Brain pericyte (primary cell): Measurements from ENCODE around the gene ALK.

Source experiments
- DNase-seq: peaks from one replicate; pipeline ENCODE4 v3.0.0-alpha.2; 2012; ENCODE audit warnings: low read depth, low spot score

Gene ALK

DNA sequence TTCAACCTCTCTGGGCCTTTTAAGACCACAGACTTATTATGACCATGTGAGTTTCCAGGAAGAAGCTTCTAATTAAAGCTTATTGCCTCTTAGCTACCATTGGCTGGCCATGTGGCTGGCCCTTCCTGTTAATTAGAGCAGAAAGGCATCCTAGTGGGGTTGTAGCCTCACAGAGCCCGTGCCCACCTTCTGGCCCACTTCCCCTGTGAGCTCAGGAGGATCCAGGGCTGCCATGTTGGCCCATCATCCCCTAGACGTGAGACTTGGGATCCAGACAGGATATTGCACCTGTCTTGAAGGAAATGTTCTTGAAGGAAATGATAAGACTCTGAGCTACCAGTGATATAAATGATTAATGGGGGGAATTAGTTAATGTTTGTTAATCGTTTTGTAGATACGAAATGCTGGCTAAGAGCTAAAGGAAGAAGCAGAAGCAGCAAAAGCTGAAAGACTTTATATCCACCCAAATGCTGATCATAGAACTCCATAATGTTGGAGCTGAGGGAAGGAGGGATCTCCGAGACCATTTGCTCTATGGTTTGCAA lies 550.7 kb downstream of the ALK start:
- DNase-seq = no peak

DNA sequence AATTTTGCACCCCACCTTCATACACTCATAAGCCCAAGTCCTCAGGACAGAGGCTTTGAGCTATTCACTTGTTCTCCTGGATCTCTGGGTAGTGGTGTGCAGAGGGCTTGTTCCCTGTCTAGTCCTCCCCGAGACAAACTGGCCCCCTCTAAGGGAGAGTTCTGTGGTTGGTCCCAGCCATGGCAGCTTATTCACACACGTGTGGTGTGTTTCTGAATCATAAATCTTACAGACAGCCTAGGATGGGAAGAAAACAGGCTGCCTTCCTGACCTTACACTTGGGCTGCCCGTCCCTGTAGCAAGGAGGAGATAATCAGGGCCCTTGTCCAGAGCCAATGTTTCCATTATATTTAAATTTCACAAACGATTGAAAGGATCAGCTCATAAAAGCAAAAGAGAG lies 551.2 kb downstream of the ALK start:
- no peak for DNase-seq

DNA sequence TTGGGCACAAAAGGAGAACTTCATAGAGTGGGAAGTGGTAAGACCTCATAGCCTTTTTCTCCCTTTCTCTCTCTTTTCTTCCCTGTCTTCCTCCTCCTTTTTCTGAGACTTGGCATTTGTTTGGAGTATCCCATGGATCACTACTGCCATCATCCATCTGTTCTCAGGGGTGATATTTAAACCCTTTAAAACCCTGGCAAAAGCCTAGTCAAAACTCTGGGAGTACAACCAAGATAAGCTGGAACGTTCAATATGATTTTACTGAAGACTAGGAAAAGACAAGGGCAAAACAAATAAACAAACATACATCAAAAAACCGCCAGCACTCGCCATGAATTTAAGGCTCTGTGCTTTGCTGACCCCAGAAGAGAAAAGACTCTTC lies 552.7 kb downstream of the ALK start:
- DNase-seq = no peak

DNA sequence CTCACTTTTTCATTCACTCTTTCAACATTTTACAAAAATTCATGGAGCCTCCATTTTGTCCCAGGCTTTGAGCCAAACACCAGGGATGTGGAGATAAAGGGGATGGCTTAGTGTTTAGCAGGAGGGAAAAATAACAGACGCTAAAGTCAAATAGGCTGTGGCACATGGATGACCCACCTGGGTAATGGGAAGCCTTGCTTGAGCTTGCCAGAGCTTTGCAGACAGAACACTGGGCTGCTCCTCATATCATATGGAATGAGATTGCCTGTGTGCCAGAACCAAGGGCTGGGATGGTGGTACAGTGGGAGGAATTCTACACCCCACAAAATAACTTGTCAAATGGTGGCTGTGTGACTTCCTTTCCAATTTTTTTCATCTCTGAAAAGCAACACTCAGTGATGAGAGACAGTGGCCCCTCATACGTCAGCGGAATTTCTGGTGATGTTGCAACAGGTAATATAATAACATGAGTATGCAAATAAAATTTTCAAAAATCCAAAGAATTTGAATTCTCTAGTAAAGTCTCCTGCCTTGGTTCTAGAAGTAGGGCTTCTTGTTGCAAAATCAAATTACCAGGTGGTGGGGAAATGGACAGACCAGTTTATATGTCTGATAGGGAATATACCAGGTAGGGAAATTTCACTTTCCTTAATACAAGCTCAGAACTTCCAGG lies 553.3 kb downstream of the ALK start:
- DNase-seq = no peak

DNA sequence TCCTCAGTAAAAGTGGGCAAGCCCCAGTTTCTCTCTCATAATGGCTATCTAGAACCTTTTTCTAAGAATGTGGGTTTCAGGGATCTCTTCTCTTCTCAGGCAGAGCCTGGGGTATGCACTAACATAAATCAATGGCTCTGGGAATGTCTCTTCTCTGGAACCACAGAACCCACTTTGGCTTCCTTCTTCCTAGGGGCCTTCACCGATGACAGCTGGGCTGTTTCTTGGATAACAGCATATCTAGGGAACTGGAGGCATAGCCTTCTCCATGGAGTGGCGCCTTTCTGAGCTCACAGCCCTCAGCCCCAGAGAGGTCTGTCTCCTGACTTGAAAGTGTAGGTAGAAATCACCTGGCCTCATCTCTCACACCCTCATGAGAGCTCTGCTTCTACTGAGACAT lies 558.3 kb downstream of the ALK start:
- no peak for DNase-seq

DNA sequence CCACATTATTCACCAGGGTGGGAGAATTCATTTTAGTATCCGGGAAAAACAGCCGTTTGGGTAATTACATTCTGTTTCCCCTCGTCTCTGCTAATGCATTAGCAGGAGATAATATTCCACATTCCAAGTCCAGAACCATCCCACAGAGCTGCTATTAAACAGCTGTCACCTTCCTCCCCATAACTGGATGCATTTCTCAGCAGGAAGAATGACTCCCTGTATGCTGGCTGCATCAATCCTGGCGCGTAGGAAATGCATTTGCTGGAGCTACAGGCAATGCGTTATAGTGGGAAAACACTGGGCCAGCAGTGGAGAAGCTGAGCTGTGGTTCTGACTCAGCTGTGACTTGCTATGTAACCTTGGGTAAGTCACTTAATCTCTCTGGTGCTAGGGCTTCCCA lies 560.2 kb downstream of the ALK start:
- DNase-seq = no peak

DNA sequence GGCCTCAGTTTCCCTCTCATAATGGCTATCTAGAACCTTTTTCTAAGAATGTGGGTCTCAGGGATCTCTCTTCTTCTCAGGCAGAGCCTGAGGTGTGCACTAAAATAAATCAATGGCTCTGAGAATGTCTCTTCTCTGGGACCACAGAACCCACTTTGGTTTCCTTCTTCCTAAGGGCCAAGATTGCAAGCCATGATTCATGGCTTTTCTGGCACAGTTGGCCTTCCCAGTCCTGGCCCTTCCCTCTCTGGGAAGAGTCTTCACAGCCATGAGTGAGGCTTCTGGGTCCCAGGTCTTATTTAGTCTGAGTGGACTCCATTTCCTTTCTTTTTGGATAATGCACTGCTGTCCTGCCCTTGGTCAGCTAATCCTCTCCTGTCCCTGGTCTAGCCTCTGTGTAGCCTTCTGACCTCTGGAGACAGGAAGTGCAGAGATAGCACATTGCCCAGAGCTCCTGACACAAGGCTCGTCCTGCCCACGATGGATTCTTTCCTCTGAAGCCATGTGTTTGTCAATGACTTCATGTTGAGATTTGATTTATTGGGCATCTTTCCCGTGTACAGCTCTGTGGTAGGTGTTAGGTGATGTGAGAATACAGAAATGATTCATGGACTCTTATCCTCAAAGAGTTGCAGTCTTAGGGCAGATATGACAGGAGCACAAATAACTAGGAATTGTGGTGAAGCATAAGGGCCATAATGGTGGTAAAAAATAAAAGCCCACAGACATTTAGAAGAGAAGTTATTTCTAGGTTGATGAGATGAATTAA lies 561.2 kb downstream of the ALK start:
- DNase-seq = no peak

DNA sequence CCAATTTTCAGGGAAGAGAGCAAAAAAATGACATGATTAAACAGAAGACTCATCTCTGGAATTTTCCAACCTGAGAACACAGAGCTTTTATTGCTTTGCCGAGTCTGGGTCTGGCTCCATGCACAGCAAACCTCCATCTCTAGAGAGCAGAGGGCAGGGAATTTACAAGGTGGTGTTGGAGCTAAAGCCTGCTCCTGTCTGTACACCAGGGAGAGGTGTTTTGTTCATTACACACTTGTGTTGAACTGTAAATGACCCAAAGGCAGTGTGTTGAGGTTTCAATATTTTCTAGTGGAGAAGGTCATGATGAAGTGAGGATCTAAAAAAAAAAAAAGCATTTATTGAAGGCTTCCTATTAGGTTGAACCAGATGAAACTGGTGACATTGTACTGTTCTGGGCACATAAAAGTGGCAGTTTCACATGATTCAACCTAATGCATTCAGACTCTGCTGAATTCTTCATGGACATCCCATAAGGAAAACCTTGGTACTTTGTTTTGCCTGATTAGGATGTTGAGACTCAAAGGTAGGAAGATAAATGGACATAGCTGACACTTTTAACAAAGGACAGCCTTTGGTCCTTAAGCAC lies 567.9 kb downstream of the ALK start:
- no peak for DNase-seq

DNA sequence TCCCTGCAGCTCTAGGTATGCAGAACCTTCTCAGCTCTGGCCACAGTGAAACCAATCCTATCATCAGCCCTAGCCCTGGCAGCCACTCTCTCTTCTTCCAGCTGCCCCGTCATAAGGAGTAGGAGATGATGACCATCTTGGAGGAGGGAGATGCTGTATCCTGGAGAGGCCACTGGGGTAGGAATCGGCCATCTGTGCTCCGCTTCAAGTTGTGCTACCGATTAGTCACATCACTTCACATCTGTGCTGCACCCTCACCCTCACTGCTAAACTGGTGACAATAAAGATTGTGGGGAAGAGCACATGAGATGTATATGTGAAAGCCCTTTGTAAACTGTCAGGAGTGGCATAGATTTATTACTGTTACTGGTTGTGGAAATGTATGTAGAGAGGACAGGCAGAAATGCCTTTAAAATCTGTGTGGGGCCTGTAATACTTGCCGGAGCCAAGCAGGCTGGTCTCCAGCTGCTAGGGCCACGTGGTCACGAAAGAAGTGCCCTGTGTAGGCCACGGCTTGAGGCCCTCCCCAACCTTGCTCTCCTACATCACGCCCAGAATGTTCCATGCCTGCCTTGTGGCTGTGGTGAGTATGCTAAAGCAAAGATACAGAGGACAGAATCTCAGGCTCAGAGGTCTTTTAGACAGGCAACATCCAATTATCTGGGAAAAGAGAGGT lies 569.3 kb downstream of the ALK start:
- DNase-seq = no peak

DNA sequence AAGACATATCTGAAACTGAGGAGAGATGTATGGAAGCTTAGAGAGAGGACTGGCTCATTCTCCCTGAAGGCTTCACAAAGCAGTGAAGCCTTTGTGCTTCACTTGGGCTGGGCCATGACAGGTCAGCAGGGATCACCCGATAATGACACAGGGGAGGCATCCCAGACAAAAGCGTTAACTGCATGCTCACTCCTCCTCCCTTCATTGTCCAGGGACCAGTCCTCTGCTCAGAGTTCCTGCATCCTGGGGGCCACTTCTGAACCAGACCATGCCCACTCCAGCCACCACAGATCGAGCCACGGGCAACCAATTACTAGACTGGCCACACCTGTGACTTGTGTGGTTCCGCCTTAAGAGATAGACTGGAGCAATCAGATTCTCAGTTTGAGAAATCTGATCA lies 570.1 kb downstream of the ALK start:
- DNase-seq = no peak

DNA sequence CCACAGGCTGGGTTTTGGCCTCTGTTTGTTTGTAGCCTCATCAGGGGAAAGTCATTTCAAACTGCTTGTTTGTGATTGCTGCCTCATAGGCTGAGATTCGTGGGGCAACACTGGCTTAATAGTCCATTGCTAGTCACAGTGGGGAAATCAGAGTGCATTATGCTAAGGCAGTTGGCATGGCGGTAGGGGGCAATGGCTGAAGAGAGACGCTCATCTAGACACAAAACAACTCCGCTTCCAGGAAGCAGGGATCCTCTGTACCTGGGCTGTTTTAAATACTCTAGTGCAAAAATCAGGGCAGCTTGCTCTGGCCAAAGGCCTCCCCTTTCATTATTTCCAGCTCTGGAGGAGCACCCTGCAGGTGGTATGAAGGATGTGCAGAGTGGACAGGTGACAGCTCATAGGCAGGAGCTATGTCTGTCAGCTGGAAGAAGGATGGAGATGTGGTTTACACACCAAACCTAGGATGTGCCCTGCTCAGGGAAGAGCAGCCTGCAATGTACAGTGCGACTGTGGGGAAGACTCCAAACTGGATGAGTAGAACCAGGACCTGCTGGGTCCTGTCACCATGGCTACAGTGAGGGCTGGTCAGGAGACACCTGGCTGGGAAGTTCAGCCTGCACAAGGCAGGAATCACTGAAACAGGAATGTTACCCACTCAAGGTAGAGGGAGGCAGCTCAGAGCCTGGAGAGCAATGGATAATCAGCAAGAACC lies 571.9 kb downstream of the ALK start:
- no peak for DNase-seq

DNA sequence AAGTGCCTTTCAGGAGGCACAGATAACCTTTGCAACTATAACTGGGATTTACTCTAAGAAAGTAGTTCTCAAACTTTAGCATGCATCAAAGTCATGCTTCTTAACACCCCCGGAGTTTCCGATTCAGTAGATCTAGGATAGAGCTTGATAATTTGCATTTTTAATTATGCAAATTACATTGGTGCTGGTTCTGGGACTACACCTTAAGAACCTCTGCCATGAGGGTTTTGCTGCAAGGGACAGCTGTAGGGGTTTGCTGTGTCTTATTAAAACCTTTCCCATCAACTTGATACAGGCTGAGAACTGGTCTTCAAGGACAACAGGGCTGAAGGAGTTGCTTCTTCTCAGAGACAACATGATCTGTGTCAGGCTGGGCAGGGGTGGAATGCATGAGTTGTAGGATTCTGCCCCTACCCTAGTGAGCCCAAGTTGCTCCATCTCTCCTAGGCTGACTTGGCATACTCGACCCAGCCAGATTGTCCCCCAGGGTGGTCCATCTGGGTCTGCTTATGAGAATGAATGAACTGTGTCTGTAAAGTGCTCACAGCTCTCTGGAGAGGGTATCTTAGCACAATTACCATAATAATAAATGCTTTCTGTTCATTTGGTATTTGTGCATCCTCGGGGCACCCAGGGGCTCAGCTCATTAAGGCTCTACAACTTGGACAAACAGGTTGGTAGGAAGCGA lies 573.5 kb downstream of the ALK start:
- DNase-seq = no peak

DNA sequence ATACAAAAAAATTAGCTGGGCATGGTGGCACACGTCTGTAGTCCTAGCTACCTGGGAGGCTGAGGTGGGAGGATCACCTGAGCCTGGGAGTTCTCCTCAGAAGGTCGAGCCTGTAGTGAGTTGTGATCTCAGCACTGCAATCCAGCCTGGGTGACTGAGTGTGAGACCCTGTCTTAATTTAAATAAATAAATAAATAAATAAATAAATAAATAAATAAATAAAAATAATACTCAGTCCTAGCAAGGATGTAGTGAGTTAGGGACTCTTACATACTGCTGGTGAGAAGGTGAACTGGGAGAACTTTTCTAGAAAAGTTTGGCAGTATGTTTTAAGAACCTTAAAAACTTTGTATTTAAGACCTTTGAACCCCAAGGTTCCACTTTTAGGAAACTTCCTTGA lies 576.1 kb downstream of the ALK start:
- DNase-seq = no peak

DNA sequence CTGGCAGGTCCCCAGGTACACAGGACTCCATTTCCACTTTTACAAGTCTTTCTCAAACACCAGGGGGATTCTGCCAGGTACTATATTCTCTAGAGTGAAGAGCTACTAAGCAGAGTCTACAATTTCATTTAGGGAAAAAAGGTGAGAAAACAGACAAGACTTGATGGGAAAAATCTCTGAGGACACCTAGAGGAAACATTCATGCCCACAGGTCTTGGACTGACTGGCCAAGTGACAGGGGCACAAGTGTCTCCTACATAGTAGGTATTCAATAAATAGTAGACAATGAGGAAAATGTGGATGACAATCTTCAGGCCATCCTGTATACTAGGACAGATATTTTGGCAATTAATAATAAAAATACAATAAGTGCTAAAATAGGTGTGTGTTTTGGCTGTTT lies 577.6 kb downstream of the ALK start:
- DNase-seq = no peak

DNA sequence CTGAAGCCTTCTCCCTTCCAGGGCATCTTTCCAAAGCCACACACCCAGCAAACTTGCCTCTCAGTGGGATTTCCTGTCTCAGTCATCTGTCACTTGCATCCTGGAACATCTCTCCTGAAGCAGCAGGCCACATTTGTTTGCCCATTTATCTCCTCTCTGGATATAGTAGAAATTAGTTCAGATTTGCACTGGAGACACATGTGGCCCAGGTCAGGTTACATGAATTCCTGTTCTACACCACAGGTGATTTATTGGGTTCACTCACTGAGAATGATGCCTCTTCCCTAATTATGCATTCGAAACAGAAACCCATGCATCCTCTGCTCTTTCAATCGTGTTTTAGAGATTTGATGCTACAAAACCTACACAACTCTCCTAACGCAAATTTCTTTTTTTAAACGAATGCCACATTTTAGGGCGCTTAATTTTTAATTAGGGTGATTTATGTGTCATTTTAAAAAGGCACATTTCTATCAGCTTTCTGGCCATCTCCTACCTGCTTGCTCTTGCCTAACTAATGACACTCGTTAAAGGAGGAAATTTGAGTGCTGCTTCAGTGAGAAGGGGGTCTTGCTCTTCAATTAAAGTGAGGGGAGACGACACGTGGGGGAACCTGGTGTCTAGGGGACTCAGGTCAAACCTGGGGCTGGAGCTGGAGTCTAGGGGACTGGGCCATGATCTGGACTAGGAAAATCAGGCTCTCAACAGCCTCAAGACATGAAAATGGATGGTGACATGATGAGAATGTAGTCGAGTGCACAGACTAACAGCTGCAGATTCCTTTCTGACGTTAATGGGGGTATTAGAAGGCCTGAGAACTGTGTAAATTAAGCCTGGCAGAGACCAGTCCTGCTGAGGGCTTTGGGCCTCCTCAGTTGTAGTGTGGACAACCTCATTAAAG lies 584.8 kb downstream of the ALK start:
- no peak for DNase-seq

DNA sequence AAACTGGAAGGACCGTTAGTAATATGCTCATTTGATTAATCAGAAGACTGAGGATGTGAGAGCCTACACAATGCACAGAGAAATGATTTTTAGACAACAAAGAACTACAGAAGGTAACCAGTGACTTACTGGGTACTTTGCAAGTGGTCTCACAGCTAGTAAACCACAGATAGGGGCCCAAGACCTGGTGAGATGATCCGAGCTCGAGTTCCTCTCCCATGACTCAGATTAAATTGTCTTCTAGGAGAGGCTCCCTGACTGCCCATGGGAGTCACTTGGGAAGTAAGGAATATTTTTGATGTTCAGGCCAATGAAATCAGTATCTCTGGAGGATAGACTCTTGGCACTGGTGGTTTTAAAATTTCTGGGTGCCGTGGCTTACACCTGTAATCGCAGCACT lies 586.0 kb downstream of the ALK start:
- no peak for DNase-seq

DNA sequence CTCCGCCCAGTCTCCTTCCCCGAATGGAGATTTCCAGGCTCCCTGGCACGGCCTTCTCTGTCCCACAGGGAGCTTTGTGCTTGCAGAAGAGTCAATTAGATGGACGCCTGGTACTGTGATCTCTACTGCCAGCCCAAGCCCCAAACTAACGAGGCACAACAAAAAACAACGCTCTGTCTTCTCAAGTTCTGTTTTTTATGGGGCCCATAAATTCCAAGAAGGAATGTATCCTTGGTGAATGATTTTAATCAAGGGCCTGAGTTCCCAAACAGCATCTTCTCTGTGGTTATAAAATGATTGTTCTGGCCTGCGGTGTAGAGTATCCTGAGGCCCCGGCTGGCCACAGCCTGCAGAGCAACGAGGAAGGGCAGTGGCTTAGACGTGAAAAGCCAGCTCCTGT lies 586.7 kb downstream of the ALK start:
- no peak for DNase-seq

DNA sequence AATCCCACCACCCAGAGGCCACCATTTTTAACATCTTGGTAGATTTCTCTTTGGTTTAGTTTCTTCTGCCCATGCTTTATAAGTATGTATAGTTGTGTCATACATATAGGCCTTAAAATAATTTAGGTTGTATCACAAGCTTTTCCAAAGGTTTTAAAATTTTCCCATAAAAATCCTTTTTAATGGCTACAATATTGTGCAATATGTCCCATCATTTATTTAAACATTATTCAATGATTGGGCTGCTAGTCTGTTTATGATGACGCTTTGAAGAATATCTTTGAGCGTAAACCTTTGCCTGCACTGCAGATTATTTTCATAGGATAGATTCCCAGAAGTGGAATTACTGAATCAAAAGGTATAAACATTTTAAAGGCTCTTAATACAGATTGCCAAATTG lies 588.8 kb downstream of the ALK start:
- no peak for DNase-seq

DNA sequence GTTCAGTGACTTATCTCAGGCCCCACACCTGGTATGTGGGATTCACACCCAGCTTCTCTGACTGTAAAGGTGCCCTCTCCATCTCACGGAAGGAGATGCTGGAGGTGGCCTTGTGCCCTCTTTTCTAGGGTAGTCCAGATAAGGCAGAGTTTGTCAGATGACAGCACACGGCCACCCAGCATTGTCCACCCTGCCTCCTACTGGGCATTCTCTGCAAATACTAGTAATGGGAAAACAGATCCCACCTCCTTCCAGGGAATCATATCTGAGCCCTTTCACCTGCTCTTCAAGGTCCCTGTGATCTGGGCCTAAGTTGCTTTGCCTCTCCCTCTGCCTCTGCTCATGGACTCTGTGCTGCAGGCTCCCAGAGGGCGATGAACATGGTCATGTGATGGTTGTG lies 591.5 kb downstream of the ALK start:
- DNase-seq = no peak

DNA sequence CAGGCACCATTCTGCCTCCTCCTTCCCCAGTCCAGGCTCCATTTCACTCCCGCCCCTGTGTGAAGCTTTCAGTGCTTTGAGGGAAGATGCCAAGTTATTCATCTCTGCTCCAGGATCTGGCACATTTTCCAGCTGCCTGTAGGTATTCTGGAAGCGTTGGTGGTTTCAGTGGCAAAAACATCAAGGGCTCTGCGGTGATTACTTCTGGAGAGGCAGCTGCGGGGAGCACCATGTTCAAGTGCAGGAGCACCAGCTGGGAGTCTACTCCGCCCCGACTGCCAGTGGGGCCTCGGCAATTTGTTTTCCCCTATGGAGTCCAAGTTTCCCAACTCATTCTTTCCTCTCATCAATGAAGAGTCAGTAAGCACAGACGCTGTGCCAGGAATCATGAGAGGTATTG lies 594.5 kb downstream of the ALK start:
- DNase-seq = no peak
